ENCODE results near the gene ISOC2.

GRCh38 chr19:55500368-55500952, 39.0 kb upstream of the ISOC2 start:
- TF ChIP-seq EZH2phosphoT487 (IDR thresholded peaks at IDR 0.05; ENCODE audit: borderline replicate concordance), result no peak
- no peak for TF ChIP-seq CTCF (conservative IDR thresholded peaks at IDR 0.05; ENCODE audit: low read length)
